A204.1 (cell line): ENCODE measurements around the gene CDC20B.
"Not testable (repeated sequence)": the region's sequence is repeated elsewhere in the genome, so short reads cannot be mapped to it uniquely, and the experiment has no call there.

Experiments used
- FAIRE-seq: peaks from 2 replicates; lab custom pipeline; 2012; peaks lifted over from hg19 to GRCh38; lab: Jason Lieb, UNC

The CDC20B gene

GRCh38 chr5:55104036-55104772 lies 68.8 kb downstream of the CDC20B start:
- FAIRE-seq = no peak

- FAIRE-seq = no peak
Measured at GRCh38 chr5:55102348-55102747, 70.6 kb downstream of the CDC20B start, which contains the start of gene GZMA. GZMA (plus strand) TSS chr5:55102646; CDS start chr5:55102683, 37 bp downstream.

GRCh38 chr5:55101556-55102276 lies 71.3 kb downstream of the CDC20B start:
- FAIRE-seq = no peak

GRCh38 chr5:55101148-55101547 lies 71.8 kb downstream of the CDC20B start:
- FAIRE-seq = not testable (repeated sequence)

GRCh38 chr5:55096861-55097260 lies 76.1 kb downstream of the CDC20B start:
- FAIRE-seq = no peak

- FAIRE-seq = no peak
Measured at GRCh38 chr5:55096182-55096581, 76.8 kb downstream of the CDC20B start.

- FAIRE-seq = not testable (repeated sequence)
Measured at GRCh38 chr5:55091011-55091410, 82.0 kb downstream of the CDC20B start.

- not testable (repeated sequence) for FAIRE-seq
Measured at GRCh38 chr5:55089301-55089700, 83.7 kb downstream of the CDC20B start.

GRCh38 chr5:55081541-55081940 lies 91.4 kb downstream of the CDC20B start:
- FAIRE-seq = no peak

GRCh38 chr5:55073211-55073610 lies 99.8 kb downstream of the CDC20B start:
- FAIRE-seq = no peak

- no peak for FAIRE-seq
Measured at GRCh38 chr5:55072666-55073065, 100.3 kb downstream of the CDC20B start.

GRCh38 chr5:55071413-55071812 lies 101.6 kb downstream of the CDC20B start:
- FAIRE-seq = no peak

GRCh38 chr5:55070968-55071367 lies 102.0 kb downstream of the CDC20B start:
- FAIRE-seq = no peak

- FAIRE-seq = no peak
Measured at GRCh38 chr5:55066277-55066676, 106.7 kb downstream of the CDC20B start.

GRCh38 chr5:55064523-55064922 lies 108.5 kb downstream of the CDC20B start:
- no peak for FAIRE-seq

- FAIRE-seq = no peak
Measured at GRCh38 chr5:55063899-55064298, 109.1 kb downstream of the CDC20B start.

- FAIRE-seq = no peak
Measured at GRCh38 chr5:55063220-55063863, 109.6 kb downstream of the CDC20B start.
